Activated CD4-positive, alpha-beta T cell treated with anti-CD3 and anti-CD28 coated beads for 48 hours (primary cell): ENCODE data around the gene MGA.
A peak's percentile ranks its signal among the peaks of the same experiment; 100 is the strongest.

Experiments used
- DNase-seq: peaks from one replicate; pipeline ENCODE4 v3.0.0-alpha.2; 2020

MGA gene

GRCh38 chr15:41660235-41661077 lies at the start of gene MGA:
Gene MGA (plus strand): TSS chr15:41660405.
- DNase-seq, result peak; percentile 92

GRCh38 chr15:41620536-41621199 lies 39.5 kb upstream of the MGA start:
- no peak for DNase-seq

GRCh38 chr15:41621200-41622193 lies 38.7 kb upstream of the MGA start:
- DNase-seq, result peak; percentile 89

GRCh38 chr15:41622901-41623300 lies 37.3 kb upstream of the MGA start:
- no peak for DNase-seq

GRCh38 chr15:41627203-41627602 lies 33.0 kb upstream of the MGA start:
- DNase-seq, result no peak

GRCh38 chr15:41629463-41629862 lies 30.7 kb upstream of the MGA start:
- DNase-seq, result no peak

GRCh38 chr15:41629883-41630282 lies 30.3 kb upstream of the MGA start:
- DNase-seq, result no peak

- DNase-seq, result no peak
Measured at GRCh38 chr15:41630616-41631217, 29.5 kb upstream of the MGA start.

- DNase-seq, result no peak
Measured at GRCh38 chr15:41631880-41632470, 28.2 kb upstream of the MGA start.

- no peak for DNase-seq
Measured at GRCh38 chr15:41633609-41634008, 26.6 kb upstream of the MGA start.

- DNase-seq, result no peak
Measured at GRCh38 chr15:41634072-41634626, 26.1 kb upstream of the MGA start.

- DNase-seq, result no peak
Measured at GRCh38 chr15:41637086-41637485, 23.1 kb upstream of the MGA start.

- no peak for DNase-seq
Measured at GRCh38 chr15:41640985-41641384, 19.2 kb upstream of the MGA start.

GRCh38 chr15:41647262-41647661 lies 12.9 kb upstream of the MGA start:
- no peak for DNase-seq

- no peak for DNase-seq
Measured at GRCh38 chr15:41648097-41648496, 12.1 kb upstream of the MGA start.

GRCh38 chr15:41648770-41649169 lies 11.4 kb upstream of the MGA start:
- no peak for DNase-seq

- no peak for DNase-seq
Measured at GRCh38 chr15:41650806-41651205, 9.4 kb upstream of the MGA start.

- no peak for DNase-seq
Measured at GRCh38 chr15:41651373-41651772, 8.8 kb upstream of the MGA start.

GRCh38 chr15:41653760-41654159 lies 6.4 kb upstream of the MGA start:
- no peak for DNase-seq

- no peak for DNase-seq
Measured at GRCh38 chr15:41655716-41656115, 4.5 kb upstream of the MGA start.

GRCh38 chr15:41656188-41656587 lies 4.0 kb upstream of the MGA start:
- DNase-seq, result no peak

GRCh38 chr15:41658689-41659088 lies 1.5 kb upstream of the MGA start:
- no peak for DNase-seq
